Parathyroid adenoma (tissue), 2 donors: ENCODE measurements around the gene ARMC9.

ENCODE experiments used
- H2AFZ ChIP-seq: fragments of 300-600 bp; sonication (generic); one replicate; pipeline ENCODE4 v1.7.0; 2017; ENCODE audit warnings: antibody characterized with exemption, mild to moderate bottlenecking
- H3K27ac ChIP-seq: fragments of 300-600 bp; sonication (generic); one replicate; pipeline ENCODE4 v1.7.0; 2017
- H3K27me3 ChIP-seq: fragments of 300-600 bp; sonication (generic); one replicate; pipeline ENCODE4 v1.7.0; 2017; ENCODE audit warnings: low read length; ENCODE audit not compliant: control insufficient read depth, insufficient read depth
- H3K36me3 ChIP-seq: fragments of 300-600 bp; sonication (generic); one replicate; pipeline ENCODE4 v1.7.0; 2017; ENCODE audit warnings: low read length; ENCODE audit not compliant: control insufficient read depth, insufficient read depth
- H3K4me1 ChIP-seq: fragments of 300-600 bp; sonication (generic); one replicate; pipeline ENCODE4 v1.7.0; 2017; ENCODE audit warnings: control low read depth
- H3K4me2 ChIP-seq: fragments of 300-600 bp; sonication (generic); one replicate; pipeline ENCODE4 v1.7.0; 2017; ENCODE audit warnings: low read length
- H3K4me3 ChIP-seq: fragments of 300-600 bp; sonication (generic); one replicate; pipeline ENCODE4 v1.7.0; 2017; ENCODE audit warnings: low read depth, low read length
- H3K79me2 ChIP-seq: fragments of 300-600 bp; sonication (generic); one replicate; pipeline ENCODE4 v1.7.0; 2017; ENCODE audit warnings: control low read depth
- H3K9ac ChIP-seq: fragments of 300-600 bp; sonication (generic); one replicate; pipeline ENCODE4 v1.7.0; 2017; ENCODE audit warnings: mild to moderate bottlenecking
- H3K9me3 ChIP-seq: fragments of 300-600 bp; sonication (generic); one replicate; pipeline ENCODE4 v1.7.0; 2017; ENCODE audit warnings: low read length; ENCODE audit not compliant: control insufficient read depth
- TF ChIP-seq, protein P1 (sequence below): fragments of 300-600 bp; sonication (generic); IDR thresholded peaks from one replicate; pipeline ENCODE4 v1.7.0; 2017; ENCODE audit warnings: antibody characterized with exemption, mild to moderate bottlenecking
- donor health status: primary hyperparathyroidism.

Gene ARMC9

GRCh38 chr2:231397011-231397927, 198.8 kb downstream of the ARMC9 start:
- Histone ChIP-seq H3K4me1 (peaks cover 5% of the 10 kb centered on the region), H3K4me3 (no peak overlapping the region), H3K79me2 (no peaks in the 10 kb centered on the region), H3K4me2 (no peak overlapping the region), H3K36me3 (no peaks in the 10 kb centered on the region), H3K9ac (no peak overlapping the region), H3K9me3 (no peaks in the 10 kb centered on the region), H2AFZ (no peak overlapping the region), H3K27ac (no peak overlapping the region), H3K27me3 (no peaks in the 10 kb centered on the region)
- TF ChIP-seq, protein P1, sequence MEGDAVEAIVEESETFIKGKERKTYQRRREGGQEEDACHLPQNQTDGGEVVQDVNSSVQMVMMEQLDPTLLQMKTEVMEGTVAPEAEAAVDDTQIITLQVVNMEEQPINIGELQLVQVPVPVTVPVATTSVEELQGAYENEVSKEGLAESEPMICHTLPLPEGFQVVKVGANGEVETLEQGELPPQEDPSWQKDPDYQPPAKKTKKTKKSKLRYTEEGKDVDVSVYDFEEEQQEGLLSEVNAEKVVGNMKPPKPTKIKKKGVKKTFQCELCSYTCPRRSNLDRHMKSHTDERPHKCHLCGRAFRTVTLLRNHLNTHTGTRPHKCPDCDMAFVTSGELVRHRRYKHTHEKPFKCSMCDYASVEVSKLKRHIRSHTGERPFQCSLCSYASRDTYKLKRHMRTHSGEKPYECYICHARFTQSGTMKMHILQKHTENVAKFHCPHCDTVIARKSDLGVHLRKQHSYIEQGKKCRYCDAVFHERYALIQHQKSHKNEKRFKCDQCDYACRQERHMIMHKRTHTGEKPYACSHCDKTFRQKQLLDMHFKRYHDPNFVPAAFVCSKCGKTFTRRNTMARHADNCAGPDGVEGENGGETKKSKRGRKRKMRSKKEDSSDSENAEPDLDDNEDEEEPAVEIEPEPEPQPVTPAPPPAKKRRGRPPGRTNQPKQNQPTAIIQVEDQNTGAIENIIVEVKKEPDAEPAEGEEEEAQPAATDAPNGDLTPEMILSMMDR, result no peak

- no peak overlapping the region for H3K9ac ChIP-seq
- no peaks in the 10 kb centered on the region for H3K79me2 ChIP-seq
- H3K27me3 ChIP-seq, result no peaks in the 10 kb centered on the region
- H3K27ac ChIP-seq, result no peak overlapping the region
- no peak overlapping the region for H2AFZ ChIP-seq
- H3K4me1 ChIP-seq, result peaks cover 5% of the 10 kb centered on the region
- H3K4me3 ChIP-seq, result no peak overlapping the region
- TF ChIP-seq, protein P1, result no peak
- H3K36me3 ChIP-seq, result no peaks in the 10 kb centered on the region
- no peak overlapping the region for H3K4me2 ChIP-seq
- H3K9me3 ChIP-seq, result no peaks in the 10 kb centered on the region
Observed at GRCh38 chr2:231397928-231398294, 199.5 kb downstream of the ARMC9 start.

GRCh38 chr2:231398585-231398984, 200.2 kb downstream of the ARMC9 start:
- Histone ChIP-seq H3K36me3 (no peaks in the 10 kb centered on the region), H3K9ac (no peak overlapping the region), H3K4me1 (peaks cover 5% of the 10 kb centered on the region), H3K27me3 (no peaks in the 10 kb centered on the region), H2AFZ (no peak overlapping the region), H3K4me2 (no peak overlapping the region), H3K9me3 (no peaks in the 10 kb centered on the region), H3K4me3 (no peak overlapping the region), H3K79me2 (no peaks in the 10 kb centered on the region), H3K27ac (no peak overlapping the region)
- TF ChIP-seq, protein P1, result no peak

GRCh38 chr2:231399046-231399852, 200.8 kb downstream of the ARMC9 start:
- no peaks in the 10 kb centered on the region for H3K9me3 ChIP-seq
- TF ChIP-seq, protein P1, result no peak
- H3K4me1 ChIP-seq, result peaks cover 8% of the 10 kb centered on the region
- H3K36me3 ChIP-seq, result no peaks in the 10 kb centered on the region
- no peak overlapping the region for H3K27ac ChIP-seq
- H3K79me2 ChIP-seq, result no peaks in the 10 kb centered on the region
- H3K27me3 ChIP-seq, result no peaks in the 10 kb centered on the region
- no peak overlapping the region for H3K4me2 ChIP-seq
- no peak overlapping the region for H3K9ac ChIP-seq
- H2AFZ ChIP-seq, result no peak overlapping the region
- H3K4me3 ChIP-seq, result no peak overlapping the region
